Astrocyte (in vitro differentiated cells and primary cell): ENCODE results near the gene SARNP. TPM values are rescaled to one million over a fixed set of nuclear protein-coding genes. Genes with fewer than 3 reads are reported as not detected.

Source experiments
- DNase-seq: peaks from one replicate; pipeline ENCODE4 v3.0.0-alpha.2; 2010; ENCODE audit warnings: low read depth
- FAIRE-seq: peaks from 2 replicates; lab custom pipeline; 2011; peaks lifted over from hg19 to GRCh38; lab: Jason Lieb, UNC
- H2AFZ ChIP-seq: 2 replicates; pipeline ENCODE4 v1.6.0; 2012; ENCODE audit warnings: low read depth, low read length, inconsistent platforms
- H3K27ac ChIP-seq: 2 replicates; pipeline ENCODE4 v1.5.1; 2011; ENCODE audit warnings: low read depth, low read length, inconsistent platforms
- H3K27me3 ChIP-seq: 2 replicates; pipeline ENCODE4 v1.6.0; 2011; ENCODE audit warnings: low read length, inconsistent platforms; ENCODE audit not compliant: insufficient read depth
- H3K36me3 ChIP-seq: 2 replicates; pipeline ENCODE4 v1.5.1; 2011; ENCODE audit warnings: low read length, inconsistent platforms; ENCODE audit not compliant: insufficient read depth
- H3K4me1 ChIP-seq: 2 replicates; pipeline ENCODE4 v1.5.1; 2011; ENCODE audit warnings: low read length, inconsistent platforms; ENCODE audit not compliant: insufficient read depth
- H3K4me2 ChIP-seq: 2 replicates; pipeline ENCODE4 v1.6.0; 2012; ENCODE audit warnings: low read length, inconsistent platforms
- H3K4me3 ChIP-seq: 2 replicates; pipeline ENCODE4 v1.5.1; 2011; ENCODE audit warnings: low read depth, mild to moderate bottlenecking, low read length, inconsistent platforms; ENCODE audit not compliant: insufficient read depth
- H3K79me2 ChIP-seq: 2 replicates; pipeline ENCODE4 v1.6.0; 2012; ENCODE audit warnings: mild to moderate bottlenecking, low read length, inconsistent platforms; ENCODE audit not compliant: insufficient read depth
- H3K9ac ChIP-seq: 2 replicates; pipeline ENCODE4 v1.6.0; 2012; ENCODE audit warnings: mild to moderate bottlenecking, low read length, inconsistent platforms
- H3K9me3 ChIP-seq: 2 replicates; pipeline ENCODE4 v1.5.1; 2012; ENCODE audit warnings: low read depth, mild to moderate bottlenecking, low read length, inconsistent platforms; ENCODE audit not compliant: insufficient read depth
- H4K20me1 ChIP-seq: 2 replicates; pipeline ENCODE4 v1.6.0; 2012; ENCODE audit warnings: low read length, inconsistent platforms; ENCODE audit not compliant: insufficient read depth
- H3K27ac Mint-ChIP-seq: one replicate; pipeline ENCODE4 v1.8.0; 2021; ENCODE audit warnings: mild to moderate bottlenecking, mixed read lengths; ENCODE audit not compliant: unreplicated experiment
- H3K27me3 Mint-ChIP-seq: one replicate; pipeline ENCODE4 v1.8.0; 2021; ENCODE audit warnings: low read depth, mixed read lengths; ENCODE audit not compliant: unreplicated experiment
- H3K36me3 Mint-ChIP-seq: one replicate; pipeline ENCODE4 v1.8.0; 2021; ENCODE audit warnings: low read depth, mixed read lengths; ENCODE audit not compliant: unreplicated experiment
- H3K4me1 Mint-ChIP-seq: one replicate; pipeline ENCODE4 v1.8.0; 2021; ENCODE audit warnings: low read depth, mixed read lengths; ENCODE audit not compliant: unreplicated experiment
- H3K4me3 Mint-ChIP-seq: one replicate; pipeline ENCODE4 v1.8.0; 2021; ENCODE audit warnings: mild to moderate bottlenecking, moderate library complexity, mixed read lengths; ENCODE audit not compliant: unreplicated experiment
- H3K9me3 Mint-ChIP-seq: one replicate; pipeline ENCODE4 v1.8.0; 2021; ENCODE audit warnings: mild to moderate bottlenecking, mixed read lengths; ENCODE audit not compliant: unreplicated experiment
- CTCF ChIP-seq: IDR thresholded peaks from 2 replicates; pipeline ENCODE4 v1.5.1; 2011; ENCODE audit warnings: low read depth, mild to moderate bottlenecking, inconsistent platforms, low read length, moderate library complexity; ENCODE audit not compliant: insufficient read depth
- EZH2 ChIP-seq: IDR thresholded peaks from 2 replicates; pipeline ENCODE4 v1.6.1; 2012; ENCODE audit warnings: mild to moderate bottlenecking, low read length, inconsistent platforms; ENCODE audit not compliant: insufficient read depth
- total RNA-seq: library from RNA; stranded (reverse); gene quantifications from 2 replicates; pipeline ENCODE4 v1.2.1, GENCODE V29; 2021

SARNP gene
- total RNA-seq, 1 donor from 2014 or later, result 105 TPM

DNA sequence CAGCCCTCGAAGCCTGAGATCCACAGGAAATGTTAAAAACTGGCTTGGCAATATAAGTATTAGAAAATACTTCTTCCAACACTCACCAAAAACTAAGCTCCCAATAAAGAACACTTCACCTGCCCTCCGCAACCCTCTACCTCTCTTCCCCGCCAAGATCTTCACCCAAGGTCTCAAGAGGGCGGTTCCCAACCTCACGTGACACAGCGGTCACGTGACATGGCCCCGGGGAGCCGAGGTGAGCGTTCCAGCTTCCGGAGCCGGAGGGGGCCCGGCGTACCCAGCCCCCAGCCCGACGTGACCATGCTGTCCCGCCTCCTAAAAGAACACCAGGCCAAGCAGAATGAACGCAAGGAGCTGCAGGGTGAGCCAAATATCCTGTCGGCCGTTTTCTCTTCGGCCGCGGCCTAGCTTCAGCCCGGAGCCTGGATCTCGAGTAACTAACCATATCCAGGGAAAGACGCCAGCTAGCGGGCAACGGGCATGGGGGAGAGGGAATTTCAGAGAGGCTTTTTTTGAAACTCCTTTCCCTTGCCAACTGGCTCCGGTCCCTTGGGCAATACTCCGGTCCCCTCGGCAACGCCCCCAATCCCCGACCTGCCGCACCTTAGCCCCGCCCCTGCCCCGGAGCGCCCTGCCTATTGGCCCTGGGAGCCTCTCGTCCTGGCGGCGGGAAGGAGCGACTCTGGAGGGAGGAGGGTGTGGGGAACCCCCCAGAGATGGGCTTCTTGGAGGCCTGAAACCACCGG is 101.5 kb downstream of the SARNP start, which contains the start of gene BLOC1S1:
TSS of gene BLOC1S1 (plus strand) at position 214 of the 749 bp plus-strand sequence. CDS start at position 220, 6 bp downstream.
- FAIRE-seq, result no peak

GRCh38 chr12:55715169-55715764 is 102.3 kb downstream of the SARNP start:
- Histone ChIP-seq H3K4me1 (peaks cover 61% of the 10 kb centered on the region), H3K4me3 (peak overlapping the region; percentile 78), H3K4me2 (peak overlapping the region; percentile 87), H4K20me1 (no peaks in the 10 kb centered on the region), H3K9ac (peak overlapping the region; percentile 88), H3K27me3 (no peaks in the 10 kb centered on the region), H3K27ac (peak overlapping the region; percentile 92), H2AFZ (peak overlapping the region; percentile 94), H3K9me3 (no peaks in the 10 kb centered on the region), H3K36me3 (no peaks in the 10 kb centered on the region), H3K79me2 (no peaks in the 10 kb centered on the region)
- Mint-ChIP-seq H3K27ac (no peak overlapping the region), H3K4me1 (peaks cover 40% of the 10 kb centered on the region), H3K36me3 (no peaks in the 10 kb centered on the region), H3K27me3 (peaks cover 18% of the 10 kb centered on the region), H3K4me3 (peak overlapping the region; percentile 84), H3K9me3 (no peaks in the 10 kb centered on the region)
- no peak for FAIRE-seq
- peak; percentile 49 for DNase-seq
- TF ChIP-seq EZH2, result no peak
- TF ChIP-seq CTCF, result no peak

More for the DNA sequence above, 101.5 kb downstream of the SARNP start, which contains the start of gene BLOC1S1:
- no peaks in the 10 kb centered on the region for H3K27me3 ChIP-seq
- peaks cover 3% of the 10 kb centered on the region for H4K20me1 ChIP-seq
- H3K4me3 ChIP-seq, result peak within 1 kb of the TSS; percentile 78
- peak within 1 kb of the TSS; percentile 94 for H2AFZ ChIP-seq
- H3K4me1 Mint-ChIP-seq, result peaks cover 43% of the 10 kb centered on the region
- no peaks in the 10 kb centered on the region for H3K9me3 ChIP-seq
- peak within 1 kb of the TSS; percentile 88 for H3K9ac ChIP-seq
- H3K4me2 ChIP-seq, result peak within 1 kb of the TSS; percentile 87
- H3K27ac ChIP-seq, result peak within 1 kb of the TSS; percentile 92
- peaks cover 16% of the 10 kb centered on the region for H3K27me3 Mint-ChIP-seq
- peak within 1 kb of the TSS; percentile 86 for H3K27ac Mint-ChIP-seq
- no peaks in the 10 kb centered on the region for H3K36me3 ChIP-seq
- no peaks in the 10 kb centered on the region for H3K9me3 Mint-ChIP-seq
- no peaks in the 10 kb centered on the region for H3K79me2 ChIP-seq
- peaks cover 68% of the 10 kb centered on the region for H3K4me1 ChIP-seq
- DNase-seq, result peak; percentile 85
- peak within 1 kb of the TSS; percentile 84 for H3K4me3 Mint-ChIP-seq
- TF ChIP-seq CTCF (no peak), EZH2 (no peak)
- no peaks in the 10 kb centered on the region for H3K36me3 Mint-ChIP-seq
